Stimulated activated CD4-positive, alpha-beta T cell treated with anti-CD3 and anti-CD28 coated beads, Interleukin-1b, Interleukin-23, amount 100 ng/mL, for 24 hours (primary cell): ENCODE measurements around the gene RCOR2.
"Not testable (repeated sequence)": the region's sequence is repeated elsewhere in the genome, so short reads cannot be mapped to it uniquely, and the experiment has no call there.

ENCODE experiments used
- DNase-seq, 4 experiments: peaks; one replicate each; pipeline ENCODE4 v3.0.0-alpha.2; 2020; ENCODE audit warnings: low read depth in 4 of 4, low spot score in 1 of 4

RCOR2 gene

GRCh38 chr11:63879598-63880402, 37.2 kb downstream of the RCOR2 start:
- DNase-seq, result no peak

DNA sequence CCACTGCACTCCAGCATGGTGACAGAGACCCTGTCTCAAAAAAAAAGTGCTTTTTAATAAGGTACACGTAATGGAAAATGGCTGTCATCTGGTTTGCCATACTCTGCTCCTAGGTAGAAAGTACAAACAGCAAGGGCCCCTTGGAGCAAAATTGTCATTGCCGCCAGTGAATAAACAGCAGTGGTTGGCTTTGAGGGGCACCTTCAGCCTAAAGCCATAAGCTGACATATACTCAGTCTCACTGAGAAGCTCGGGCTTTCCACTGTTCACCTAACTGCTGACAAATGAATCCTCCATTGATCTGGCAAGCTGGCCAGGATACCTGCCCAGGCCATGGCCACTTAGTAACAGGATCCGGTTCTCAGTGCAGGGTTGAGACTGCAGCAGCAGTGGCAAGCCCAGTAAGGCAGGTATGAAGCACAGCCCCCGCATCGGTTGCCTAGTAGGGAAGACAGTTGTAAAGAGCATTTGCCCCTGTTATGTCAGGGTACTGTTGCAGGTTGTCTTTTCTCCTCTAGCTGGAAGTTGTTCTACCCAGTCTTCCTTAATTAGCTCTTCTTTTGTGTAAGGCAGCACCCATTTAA, 39.2 kb downstream of the RCOR2 start:
- no peak for DNase-seq

GRCh38 chr11:63876616-63877015, 40.3 kb downstream of the RCOR2 start:
- DNase-seq, result no peak

DNA sequence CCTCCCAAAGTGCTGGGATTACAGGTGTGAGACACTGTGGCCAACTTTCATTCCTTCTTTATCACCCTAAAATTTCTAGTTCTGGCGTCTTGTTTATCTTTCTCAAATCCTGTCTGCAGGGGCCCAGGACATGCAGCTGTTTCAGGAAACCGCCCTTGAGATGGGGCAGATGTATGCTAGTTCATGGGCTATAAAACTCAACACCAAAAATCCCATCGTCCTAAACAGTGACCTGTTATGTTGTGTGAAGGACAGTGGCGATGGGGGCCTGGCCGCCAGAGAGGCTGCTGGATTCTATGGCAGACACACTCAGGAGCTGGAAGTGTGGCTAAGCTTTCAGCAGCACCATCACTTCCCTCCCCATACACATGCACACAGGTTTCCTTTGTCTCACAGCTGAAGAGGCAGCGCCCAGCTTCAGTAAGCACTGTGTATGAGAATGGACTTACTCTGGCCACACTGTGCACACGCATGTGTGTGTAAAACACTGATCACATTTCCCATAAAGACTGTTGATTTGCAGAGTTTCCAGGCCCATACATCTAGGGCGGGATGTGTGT, 41.4 kb downstream of the RCOR2 start:
- DNase-seq, result no peak

DNA sequence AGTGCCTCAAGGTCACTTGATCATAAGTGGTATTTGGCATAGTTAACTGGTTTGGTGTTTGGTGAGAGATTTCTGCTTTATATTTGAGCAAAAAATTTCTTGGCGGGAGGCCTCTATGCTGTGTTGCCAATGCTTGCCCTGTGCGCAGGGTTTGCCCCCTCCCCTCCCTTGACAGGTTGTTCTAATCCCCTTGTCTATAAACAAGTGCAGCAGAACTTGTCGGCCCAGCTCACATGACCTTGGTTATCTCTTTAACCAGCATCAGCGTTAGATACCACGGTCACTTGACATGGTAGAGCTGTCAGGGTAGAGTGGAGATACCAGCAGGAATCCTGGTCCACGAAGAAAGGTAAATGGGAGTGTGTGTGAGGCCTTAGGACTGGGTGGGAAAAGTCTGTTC, 42.5 kb downstream of the RCOR2 start:
- DNase-seq, result no peak

DNA sequence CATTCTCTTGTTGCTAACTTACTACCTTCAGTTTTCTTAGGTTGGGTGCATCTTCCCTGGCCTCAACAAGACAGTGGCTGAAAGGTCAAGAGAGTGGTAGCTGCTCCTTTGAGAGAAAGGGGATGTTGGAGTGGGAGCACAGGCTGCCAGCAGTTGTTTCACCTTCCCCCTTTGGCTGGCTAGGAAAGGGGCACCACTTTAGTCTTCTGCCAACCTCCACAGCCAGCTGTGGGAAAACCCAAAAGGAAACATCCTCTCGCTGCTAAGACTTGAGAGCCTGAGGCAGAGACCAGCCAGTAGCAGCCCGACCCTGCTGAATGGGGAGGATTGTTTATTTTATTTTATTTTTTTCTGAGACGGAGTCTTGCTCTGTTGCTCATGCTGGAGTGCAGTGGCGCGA, 43.7 kb downstream of the RCOR2 start:
- DNase-seq, result no peak

DNA sequence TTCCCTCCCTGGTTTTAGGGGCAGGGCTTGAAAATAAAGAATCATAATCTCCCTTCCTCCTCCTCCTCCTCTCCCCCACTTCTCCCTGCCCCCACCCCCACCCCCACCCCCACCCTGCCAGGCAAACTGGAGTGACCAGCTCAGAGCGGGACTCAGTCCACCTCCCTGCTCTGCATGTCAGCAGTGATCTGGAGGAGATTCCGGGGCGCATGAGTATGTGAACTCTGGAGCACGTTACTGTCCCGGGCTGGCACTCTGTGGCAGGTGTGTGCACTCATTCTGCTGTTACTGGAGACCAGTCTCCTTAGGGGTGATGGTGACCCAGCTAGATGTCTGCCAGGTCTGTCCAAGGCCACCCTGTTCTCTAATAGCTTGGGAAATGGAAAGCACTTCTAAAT, 44.2 kb downstream of the RCOR2 start:
- DNase-seq, result no peak

GRCh38 chr11:63871962-63872799, 44.8 kb downstream of the RCOR2 start:
- peak in 1 of 4 experiments; percentile 21 for DNase-seq

DNA sequence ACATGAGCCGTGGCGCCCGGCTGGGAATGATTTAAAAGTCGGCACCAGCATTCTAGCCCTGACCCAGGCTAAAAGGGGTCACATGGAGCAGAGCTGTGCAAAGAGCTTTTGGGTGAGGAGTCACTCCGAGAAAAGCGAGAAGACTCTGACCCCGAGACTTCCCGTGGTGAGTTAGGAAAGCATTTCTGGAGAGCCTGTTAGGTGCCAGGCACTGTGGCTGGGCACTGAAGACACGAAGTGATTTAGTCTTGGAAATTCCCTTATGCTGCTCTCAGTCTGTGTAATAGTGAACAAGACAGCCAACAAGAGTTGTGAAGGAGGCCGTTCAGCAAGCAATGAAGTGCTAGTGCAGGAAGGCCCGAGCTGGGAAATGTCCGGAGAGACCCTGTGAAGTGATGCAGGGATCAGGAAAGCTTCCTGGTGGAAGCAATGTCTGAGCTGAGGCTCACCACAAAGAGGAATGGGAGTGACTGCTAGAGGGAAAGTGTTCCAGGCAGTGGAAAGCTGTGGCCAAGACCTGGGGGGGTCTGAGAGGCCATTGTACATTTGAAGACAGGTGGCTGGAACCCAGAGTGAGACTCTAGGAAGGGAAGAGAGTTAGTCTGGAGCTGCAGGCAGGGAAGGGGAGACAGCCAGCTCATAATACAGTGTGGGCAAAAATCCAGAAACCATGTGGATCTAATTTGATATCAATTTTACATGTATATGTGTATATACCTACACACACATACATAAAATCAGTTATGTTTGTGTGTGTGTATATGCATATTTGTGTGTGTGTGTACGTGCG, 46.4 kb downstream of the RCOR2 start:
- DNase-seq, result no peak

- no peak for DNase-seq
Observed at GRCh38 chr11:63869683-63870082, 47.3 kb downstream of the RCOR2 start.

DNA sequence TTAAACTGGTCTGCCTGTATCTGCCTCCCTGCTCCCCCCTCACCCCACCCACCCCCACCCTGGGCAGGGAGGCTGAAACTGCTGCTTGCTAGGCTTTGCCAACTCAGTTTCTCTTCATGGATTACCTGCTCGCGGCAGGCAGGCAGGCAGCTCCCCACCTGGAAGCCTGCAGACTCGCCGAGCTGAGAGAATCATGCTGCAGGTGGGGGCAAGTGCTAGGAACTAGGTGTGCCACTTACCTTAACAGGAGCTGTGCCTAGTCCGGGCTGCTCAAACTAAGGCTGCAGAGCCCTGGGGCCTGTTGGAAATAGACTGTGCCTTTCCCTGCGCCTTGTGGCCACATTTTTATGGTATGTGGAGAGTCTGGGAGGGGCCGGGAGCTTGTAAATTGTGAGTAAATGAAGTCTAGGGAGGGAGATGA, 47.8 kb downstream of the RCOR2 start:
- DNase-seq, result no peak

DNA sequence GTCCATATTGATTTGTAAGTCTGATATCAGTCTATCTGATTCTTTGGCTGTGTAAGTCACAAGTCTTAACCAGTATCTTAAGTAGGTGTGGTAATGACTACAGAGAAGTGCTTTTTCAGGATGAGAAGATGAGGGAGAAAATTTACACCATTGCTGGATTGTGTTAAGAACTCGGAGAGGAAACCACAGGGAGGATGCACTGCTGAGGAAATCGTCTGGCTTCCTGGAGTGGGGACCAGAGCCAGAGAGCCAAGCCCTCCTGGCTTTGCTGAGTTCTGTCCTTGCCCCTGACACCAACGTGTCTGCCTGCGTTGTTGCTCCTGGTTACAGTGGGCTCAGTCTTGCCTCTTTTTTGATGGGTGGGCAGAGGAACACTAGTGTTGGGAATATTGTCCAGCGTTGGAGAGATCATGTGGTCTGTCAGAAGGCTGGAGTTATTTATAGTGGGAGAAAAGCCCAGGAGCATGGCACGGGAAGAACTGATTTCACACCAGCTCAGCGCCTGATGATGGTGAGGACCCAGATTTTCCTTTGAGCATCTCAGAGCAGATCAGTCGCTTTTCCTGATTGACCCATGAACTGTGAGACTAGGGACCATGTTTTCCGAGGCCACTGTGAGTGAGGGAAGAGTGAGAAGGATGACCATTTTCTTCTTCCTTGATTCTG, 48.4 kb downstream of the RCOR2 start:
- no peak for DNase-seq

GRCh38 chr11:63867511-63867910, 49.5 kb downstream of the RCOR2 start:
- DNase-seq, result no peak

- DNase-seq, result peak; percentile 45 to 72 (median 56)
Observed at GRCh38 chr11:63866211-63866610, 50.8 kb downstream of the RCOR2 start.

DNA sequence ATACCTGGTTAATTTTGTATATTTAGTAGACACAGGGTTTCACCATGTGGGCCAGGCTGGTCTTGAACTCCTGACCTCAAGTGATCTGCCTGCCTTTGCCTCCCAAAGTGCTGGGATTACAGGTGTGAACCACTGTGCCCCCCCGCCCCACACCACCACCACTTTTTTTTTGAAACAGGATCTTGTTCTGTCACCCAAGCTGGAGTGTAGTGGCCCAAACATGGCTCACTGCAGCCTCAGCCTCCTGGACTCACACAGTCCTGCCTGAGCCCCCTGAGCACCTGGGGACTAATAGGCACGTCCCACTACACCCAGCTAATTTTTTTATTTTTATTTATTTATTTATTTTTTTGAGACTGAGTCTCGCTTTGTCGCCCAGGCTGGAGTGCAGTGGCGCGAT, 53.3 kb downstream of the RCOR2 start:
- not testable (repeated sequence) for DNase-seq

- DNase-seq, result no peak
Observed at GRCh38 chr11:63862923-63863322, 54.0 kb downstream of the RCOR2 start.
